OCI-LY7 (cell line): Measurements from ENCODE around the gene CTAGE8. TPM values are rescaled to one million over a fixed set of nuclear protein-coding genes. Genes with fewer than 3 reads are reported as not detected.
"Not testable (repeated sequence)": the region's sequence is repeated elsewhere in the genome, so short reads cannot be mapped to it uniquely, and the experiment has no call there.

ENCODE experiments used
- BruUV-seq: library from RNA; stranded (reverse); fragments of 400-500 nt; replicated peaks from 2 replicates; lab custom pipeline; 2021; lab: Mats Ljungman, UMichigan
- CTCF ChIA-PET: fragments of 300-600 bp; sonication (Branson Sonifier 250); formaldehyde crosslinking; loops from one replicate; lab custom pipeline; 2022; ENCODE audit warnings: antibody characterized with exemption; ENCODE audit not compliant: unreplicated experiment; lab: Charles Lee
- POLR2A ChIA-PET: fragments of 300-600 bp; sonication (Branson Sonifier 250); formaldehyde crosslinking; loops from one replicate; lab custom pipeline; 2022; ENCODE audit warnings: antibody characterized with exemption; lab: Charles Lee
- DNase-seq: peaks from one replicate; pipeline ENCODE4 v3.0.0-alpha.2; 2015; ENCODE audit warnings: low spot score
- H2AFZ ChIP-seq: fragments of 200-600 bp; sonication (generic), shearing (Covaris generic); 2 replicates; pipeline ENCODE4 v1.6.1; 2014; ENCODE audit warnings: mild to moderate bottlenecking, antibody characterized with exemption, low read length, moderate library complexity
- H3K27ac ChIP-seq: fragments of 200-600 bp; sonication (generic); 2 replicates; pipeline ENCODE4 v1.5.1; 2014; ENCODE audit warnings: mixed run types, low read depth, mild to moderate bottlenecking, moderate library complexity, low read length, inconsistent platforms; ENCODE audit not compliant: poor library complexity, severe bottlenecking
- H3K36me3 ChIP-seq: fragments of 200-600 bp; sonication (generic); 2 replicates; pipeline ENCODE4 v1.6.1; 2014; ENCODE audit warnings: mild to moderate bottlenecking, antibody characterized with exemption, low read length, moderate library complexity, mixed read lengths; ENCODE audit not compliant: insufficient read depth
- H3K4me1 ChIP-seq: fragments of 200-600 bp; sonication (generic); 2 replicates; pipeline ENCODE4 v1.5.1; 2014; ENCODE audit warnings: mild to moderate bottlenecking, low read length; ENCODE audit not compliant: insufficient read depth, poor library complexity, severe bottlenecking
- H3K4me2 ChIP-seq: fragments of 200-600 bp; sonication (generic); 2 replicates; pipeline ENCODE4 v1.6.1; 2014; ENCODE audit warnings: mild to moderate bottlenecking, low read length
- H3K4me3 ChIP-seq: fragments of 200-600 bp; sonication (generic); 2 replicates; pipeline ENCODE4 v1.5.1; 2014; ENCODE audit warnings: mild to moderate bottlenecking, low read depth, low read length; ENCODE audit not compliant: poor library complexity, severe bottlenecking
- H3K79me2 ChIP-seq: fragments of 200-600 bp; sonication (generic); 2 replicates; pipeline ENCODE4 v1.6.1; 2016; ENCODE audit warnings: low read depth, mild to moderate bottlenecking, low read length, moderate library complexity, mixed read lengths; ENCODE audit not compliant: insufficient read depth
- H3K9me2 ChIP-seq: fragments of 200-600 bp; sonication (generic); 2 replicates; pipeline ENCODE4 v1.6.1; 2016; ENCODE audit warnings: mild to moderate bottlenecking, low read length, mixed read lengths; ENCODE audit not compliant: insufficient read depth
- H3K9me3 ChIP-seq: fragments of 200-600 bp; sonication (generic); 2 replicates; pipeline ENCODE4 v1.6.1; 2014; ENCODE audit warnings: mild to moderate bottlenecking, mixed run types, low read length, mixed read lengths
- H4K20me1 ChIP-seq: fragments of 200-600 bp; sonication (generic); 2 replicates; pipeline ENCODE4 v1.6.1; 2014; ENCODE audit warnings: mild to moderate bottlenecking, antibody characterized with exemption, low read length, moderate library complexity, mixed read lengths; ENCODE audit not compliant: insufficient read depth
- intact Hi-C: fragments of 100-400 bp; cut with micrococcal nuclease; formaldehyde crosslinking; loops from one replicate; pipeline ENCODE4 v1.10.0; 2022; ENCODE audit not compliant: unreplicated experiment
- total RNA-seq, 2 experiments: library from RNA; depleted of rRNA in 1 of 2; stranded (reverse); fragments of >200 nt in 1 of 2; shearing (Covaris generic) in 1 of 2; gene quantifications; 2 replicates each; pipeline ENCODE4 v1.2.3, GENCODE V29; 2014 to 2022

CTAGE8 gene
- total RNA-seq, 2 experiments from 2014 or later = not detected

GRCh38 chr7:144228810-144229209 is 40.3 kb downstream of the CTAGE8 start:
- H3K4me1 ChIP-seq, CTCF ChIA-PET, H3K4me2 ChIP-seq, BruUV-seq, DNase-seq, H3K9me3 ChIP-seq, H3K27ac ChIP-seq, H3K4me3 ChIP-seq, H4K20me1 ChIP-seq, H3K36me3 ChIP-seq, H2AFZ ChIP-seq, H3K9me2 ChIP-seq, POLR2A ChIA-PET, intact Hi-C loops, H3K79me2 ChIP-seq: not testable (repeated sequence)

GRCh38 chr7:144226866-144227265 is 42.2 kb downstream of the CTAGE8 start:
- H2AFZ ChIP-seq, H3K9me3 ChIP-seq, H3K4me1 ChIP-seq, H3K4me3 ChIP-seq, H3K4me2 ChIP-seq, H3K9me2 ChIP-seq, H3K79me2 ChIP-seq, DNase-seq, H3K36me3 ChIP-seq, POLR2A ChIA-PET, CTCF ChIA-PET, intact Hi-C loops, H4K20me1 ChIP-seq, BruUV-seq, H3K27ac ChIP-seq: not testable (repeated sequence)

GRCh38 chr7:144223675-144224074 is 45.4 kb downstream of the CTAGE8 start:
- H3K4me1 ChIP-seq, intact Hi-C loops, H3K4me2 ChIP-seq, H3K36me3 ChIP-seq, H4K20me1 ChIP-seq, DNase-seq, H2AFZ ChIP-seq, H3K27ac ChIP-seq, H3K79me2 ChIP-seq, H3K9me2 ChIP-seq, H3K9me3 ChIP-seq, BruUV-seq, POLR2A ChIA-PET, CTCF ChIA-PET, H3K4me3 ChIP-seq: not testable (repeated sequence)

GRCh38 chr7:144220531-144220930 is 48.6 kb downstream of the CTAGE8 start:
- H3K4me2 ChIP-seq, H3K4me1 ChIP-seq, H3K9me3 ChIP-seq, H3K27ac ChIP-seq, H4K20me1 ChIP-seq, POLR2A ChIA-PET, H2AFZ ChIP-seq, CTCF ChIA-PET, H3K36me3 ChIP-seq, H3K4me3 ChIP-seq, intact Hi-C loops, H3K9me2 ChIP-seq, BruUV-seq, DNase-seq, H3K79me2 ChIP-seq: not testable (repeated sequence)

- H3K79me2 ChIP-seq, DNase-seq, H3K9me2 ChIP-seq, BruUV-seq, intact Hi-C loops, H4K20me1 ChIP-seq, POLR2A ChIA-PET, H3K9me3 ChIP-seq, H3K4me1 ChIP-seq, CTCF ChIA-PET, H3K36me3 ChIP-seq, H2AFZ ChIP-seq, H3K4me3 ChIP-seq, H3K27ac ChIP-seq, H3K4me2 ChIP-seq: not testable (repeated sequence)
These were observed 49.9 kb downstream of the CTAGE8 start for GRCh38 chr7:144219149-144219548.

GRCh38 chr7:144218581-144218980 is 50.5 kb downstream of the CTAGE8 start:
- DNase-seq, H3K9me3 ChIP-seq, POLR2A ChIA-PET, H3K27ac ChIP-seq, H3K4me3 ChIP-seq, H3K9me2 ChIP-seq, H4K20me1 ChIP-seq, H3K4me1 ChIP-seq, H2AFZ ChIP-seq, intact Hi-C loops, H3K36me3 ChIP-seq, BruUV-seq, CTCF ChIA-PET, H3K79me2 ChIP-seq, H3K4me2 ChIP-seq: not testable (repeated sequence)

GRCh38 chr7:144217200-144217599 is 51.9 kb downstream of the CTAGE8 start:
- H2AFZ ChIP-seq, DNase-seq, intact Hi-C loops, H3K79me2 ChIP-seq, POLR2A ChIA-PET, CTCF ChIA-PET, H3K4me3 ChIP-seq, BruUV-seq, H3K36me3 ChIP-seq, H4K20me1 ChIP-seq, H3K4me2 ChIP-seq, H3K27ac ChIP-seq, H3K4me1 ChIP-seq, H3K9me2 ChIP-seq, H3K9me3 ChIP-seq: not testable (repeated sequence)
